ENCODE data around the gene B3GNT9. TPM values are rescaled to one million over a fixed set of nuclear protein-coding genes. Genes with fewer than 3 reads are reported as not detected.
"Not testable (repeated sequence)": the region's sequence is repeated elsewhere in the genome, so short reads cannot be mapped to it uniquely, and the experiment has no call there.

Gene B3GNT9
- total RNA-seq, 1 donor: 9.2 TPM

- DNase-seq (ENCODE audit: low read depth in 2 of 3, low spot score in 2 of 3): no peak
Measured at GRCh38 chr16:67154578-67155294, 3.9 kb upstream of the B3GNT9 start.

- DNase-seq (ENCODE audit: low read depth in 2 of 3, low spot score in 2 of 3): no peak
Measured at GRCh38 chr16:67151431-67152097, 766 bp upstream of the B3GNT9 start.

DNA sequence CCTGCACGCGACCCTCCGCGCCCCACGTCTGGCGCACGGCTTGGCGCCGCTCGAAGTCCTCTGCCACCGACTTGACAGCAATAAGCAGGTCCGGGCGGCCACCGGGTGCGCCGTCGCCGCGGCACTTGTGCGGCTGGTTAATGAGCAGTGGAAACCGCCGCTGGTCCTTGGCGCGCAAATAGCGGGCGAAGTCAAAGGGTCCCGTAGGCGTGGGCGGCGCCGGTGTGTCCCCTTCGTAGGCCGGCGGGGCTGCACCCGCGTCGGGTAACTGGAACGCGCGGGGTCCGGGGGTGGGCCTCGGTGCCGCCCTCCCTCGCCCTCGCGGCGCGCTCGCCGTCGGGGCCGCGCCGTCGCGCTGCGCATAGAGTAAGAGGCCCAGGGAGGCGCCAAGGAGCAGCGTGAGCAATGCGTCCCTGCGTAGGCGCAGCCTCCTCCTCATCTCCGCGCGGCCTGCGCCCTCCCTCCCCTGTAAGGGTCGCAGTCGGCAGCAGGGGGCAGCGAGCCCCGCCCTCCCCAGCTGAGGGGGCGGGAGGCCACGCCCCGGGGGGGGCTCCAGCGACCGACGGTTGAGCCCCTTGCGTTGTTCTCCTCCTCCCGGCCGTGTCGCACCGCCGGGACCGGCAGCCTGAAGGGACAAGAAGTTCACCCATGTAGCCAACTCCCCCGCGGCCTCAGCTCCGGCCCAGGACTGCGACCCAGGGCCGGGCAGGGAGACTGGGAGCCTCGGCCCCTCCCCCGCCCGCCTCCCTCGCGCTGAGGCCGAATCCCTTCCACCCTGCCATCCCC lies 558 bp downstream of the B3GNT9 start:
- peak in 2 of 3 donors; percentile 70 to 80 for DNase-seq (ENCODE audit: low read depth in 2 of 3, low spot score in 2 of 3)

DNA sequence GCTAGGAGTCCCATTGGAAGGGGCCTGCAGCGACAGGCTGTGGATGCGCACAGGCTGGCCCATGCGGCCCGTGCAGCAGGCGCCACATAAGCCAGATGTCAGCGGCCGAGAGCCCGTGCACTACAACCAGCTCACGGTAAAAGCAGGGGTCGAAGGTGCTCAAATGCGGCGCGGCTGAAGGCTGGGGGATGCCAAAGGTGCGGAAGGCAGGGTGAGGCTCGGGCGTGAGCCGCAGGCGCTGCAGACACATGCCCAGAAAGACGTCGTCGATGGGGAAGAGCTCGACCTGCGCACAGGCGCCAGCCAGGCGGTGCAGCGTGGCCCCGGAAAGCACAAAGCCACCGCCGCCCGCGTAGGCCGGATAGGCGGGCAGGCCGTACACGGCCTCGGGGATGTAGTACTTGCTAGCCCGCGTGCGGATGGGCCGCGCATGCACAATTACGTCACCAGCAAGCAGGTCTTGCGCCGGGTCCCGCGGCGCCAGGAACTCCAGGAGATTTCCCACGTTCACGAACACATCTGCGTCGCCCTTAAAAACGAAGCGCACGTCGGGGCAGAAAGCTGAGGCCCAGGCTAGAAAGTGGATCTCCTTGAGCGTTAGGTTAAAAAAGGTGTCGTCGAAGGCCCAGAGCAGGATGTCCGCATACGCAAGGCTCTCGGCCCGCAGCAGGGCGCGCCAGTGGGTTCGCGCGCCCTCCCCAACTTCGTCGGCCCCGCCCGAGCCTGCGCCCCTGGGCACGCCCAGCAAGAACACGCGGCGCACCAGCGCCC lies 1.3 kb downstream of the B3GNT9 start:
- no peak for DNase-seq (ENCODE audit: low read depth in 2 of 3, low spot score in 2 of 3)

DNA sequence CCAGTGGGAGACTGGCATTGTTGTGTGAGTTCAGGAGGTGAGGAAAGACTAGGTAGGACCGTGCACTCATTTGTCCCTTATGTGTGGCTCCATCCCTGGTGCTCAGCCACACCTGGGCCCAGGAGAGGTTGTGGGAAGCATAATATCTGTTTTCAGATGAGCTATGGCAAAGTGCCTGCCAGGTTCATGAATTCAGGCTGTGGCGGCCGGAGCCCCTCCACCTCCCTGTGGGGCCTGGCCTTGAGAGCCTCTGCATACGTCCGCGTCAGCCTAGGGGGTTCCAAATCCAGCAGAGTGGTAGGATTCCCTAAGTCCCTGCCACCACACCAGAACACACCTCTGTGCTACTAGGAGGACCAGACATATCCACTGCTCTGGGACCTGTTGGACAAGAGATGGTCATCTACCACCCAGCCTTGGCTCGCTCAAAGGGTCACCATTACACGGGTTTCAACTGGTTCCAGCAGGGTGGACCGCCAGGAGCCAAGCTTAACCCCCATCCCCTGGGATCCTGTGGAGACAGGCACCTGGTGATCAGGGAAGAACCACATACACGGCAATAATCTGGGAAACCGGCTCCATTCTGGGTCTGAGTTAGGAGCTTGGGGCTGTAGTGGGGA lies 2.0 kb downstream of the B3GNT9 start:
- DNase-seq (ENCODE audit: low read depth in 2 of 3, low spot score in 2 of 3): no peak

DNA sequence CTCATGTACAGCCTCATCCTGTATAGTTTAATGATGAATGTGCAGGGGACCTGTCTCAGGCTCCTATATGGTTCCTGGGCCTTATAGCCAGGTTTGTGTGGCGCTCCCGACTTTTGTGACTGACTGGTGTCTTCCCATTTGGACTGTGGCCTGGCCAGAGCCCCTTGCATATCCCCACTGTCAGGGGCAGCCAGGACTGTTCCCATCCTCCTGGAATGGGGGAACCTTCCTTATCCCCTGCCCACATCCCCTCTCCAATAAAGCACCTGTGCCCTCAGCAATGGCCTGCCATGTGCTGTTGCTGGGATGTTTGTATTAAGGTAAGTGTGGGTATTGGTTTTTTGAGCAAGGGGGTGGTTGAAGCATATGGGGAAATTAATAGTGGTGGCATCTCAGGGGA lies 2.6 kb downstream of the B3GNT9 start:
- no peak for DNase-seq (ENCODE audit: low read depth in 2 of 3, low spot score in 2 of 3)

GRCh38 chr16:67147437-67148140 lies 3.2 kb downstream of the B3GNT9 start:
- no peak for DNase-seq (ENCODE audit: low read depth in 2 of 3, low spot score in 2 of 3)

DNA sequence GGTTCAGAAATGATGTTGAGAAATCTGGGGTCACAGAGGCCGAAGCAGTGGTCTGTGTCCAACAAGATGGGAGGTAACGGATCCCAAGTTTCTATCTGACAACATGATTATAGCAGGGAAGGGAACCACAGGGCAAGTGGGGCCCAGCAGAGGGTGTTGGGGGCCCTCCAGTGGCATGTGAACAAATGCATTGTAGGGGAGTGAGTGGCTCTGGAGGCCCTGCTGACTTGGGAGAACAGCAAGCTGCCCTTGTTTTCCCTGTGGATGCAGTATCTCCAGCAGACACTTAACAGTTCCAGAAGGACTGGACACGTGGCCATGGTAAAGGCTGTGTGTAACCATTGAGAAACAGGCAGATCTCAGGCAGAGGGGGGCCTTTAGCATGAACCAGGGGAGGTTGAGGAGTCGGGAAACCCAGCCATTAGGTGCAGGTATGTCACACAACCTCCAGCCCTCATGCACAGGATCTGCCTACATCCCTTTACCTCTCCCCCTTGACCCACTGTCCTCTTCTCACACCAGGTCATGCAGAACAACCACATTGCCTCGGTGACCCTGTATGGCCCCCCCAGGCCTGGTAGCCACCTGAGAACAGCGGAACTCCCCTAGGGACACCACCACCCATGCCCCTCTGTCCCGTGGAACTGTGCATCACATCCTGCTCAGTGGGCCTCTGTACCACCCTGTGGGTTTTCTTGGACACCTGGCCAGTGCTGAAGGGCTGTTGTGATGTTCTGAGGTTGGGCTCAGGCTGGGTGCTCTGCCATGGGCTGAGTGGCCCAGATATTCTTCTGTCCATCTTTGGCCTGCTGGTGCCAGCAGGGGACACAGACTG lies 4.1 kb downstream of the B3GNT9 start:
- no peak for DNase-seq (ENCODE audit: low read depth in 2 of 3, low spot score in 2 of 3)

DNA sequence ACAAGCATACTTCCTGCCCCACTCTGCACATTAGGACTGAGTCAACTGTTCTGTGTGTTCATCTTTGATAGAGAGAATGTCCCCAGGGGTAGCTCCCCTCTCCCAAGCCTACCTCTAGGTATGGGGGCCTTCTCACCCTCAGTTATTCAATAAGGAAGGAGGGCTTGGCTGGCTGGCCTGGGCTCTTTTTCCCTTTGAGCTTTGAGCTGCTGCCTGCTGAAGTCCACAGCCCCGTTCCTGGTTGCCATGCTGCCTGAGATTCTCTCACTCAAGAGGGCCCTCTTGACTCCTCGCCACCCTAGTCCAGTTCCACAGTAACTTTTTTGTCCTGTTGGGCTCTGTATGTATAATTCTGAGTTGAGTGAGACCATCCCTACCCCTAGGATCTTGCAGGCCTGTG lies 5.1 kb downstream of the B3GNT9 start:
- no peak for DNase-seq (ENCODE audit: low read depth in 2 of 3, low spot score in 2 of 3)

DNA sequence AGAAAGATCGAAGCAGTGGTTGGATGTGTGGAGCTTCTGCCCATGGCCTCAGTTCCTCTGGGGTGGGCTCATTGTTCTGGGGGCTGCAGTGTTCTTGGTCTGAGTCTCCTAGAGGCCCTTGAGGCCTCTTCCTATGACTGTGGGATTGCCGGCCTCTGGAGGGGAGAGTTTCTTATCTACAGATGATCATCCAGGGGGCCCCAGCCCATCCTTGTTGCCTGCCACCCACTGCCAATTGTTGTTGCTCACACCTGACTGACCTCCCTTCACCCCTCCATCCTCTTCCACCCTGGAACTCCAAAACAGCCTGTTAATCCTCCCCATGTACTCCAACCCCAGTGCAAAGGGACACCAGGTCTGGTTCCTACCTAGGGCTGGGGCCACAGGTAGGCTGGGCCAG lies 5.9 kb downstream of the B3GNT9 start:
- DNase-seq (ENCODE audit: low read depth in 2 of 3, low spot score in 2 of 3): no peak

- no peak for DNase-seq (ENCODE audit: low read depth in 2 of 3, low spot score in 2 of 3)
Measured at GRCh38 chr16:67142342-67142741, 8.5 kb downstream of the B3GNT9 start.

- no peak for DNase-seq (ENCODE audit: low read depth in 2 of 3, low spot score in 2 of 3)
Measured at GRCh38 chr16:67141391-67141790, 9.4 kb downstream of the B3GNT9 start.

- DNase-seq (ENCODE audit: low read depth in 2 of 3, low spot score in 2 of 3): no peak
Measured at GRCh38 chr16:67137605-67138004, 13.2 kb downstream of the B3GNT9 start.

- no peak for DNase-seq (ENCODE audit: low read depth in 2 of 3, low spot score in 2 of 3)
Measured at GRCh38 chr16:67129422-67129821, 21.4 kb downstream of the B3GNT9 start.

GRCh38 chr16:67128887-67129286 lies 21.9 kb downstream of the B3GNT9 start:
- no peak for DNase-seq (ENCODE audit: low read depth in 2 of 3, low spot score in 2 of 3)

DNA sequence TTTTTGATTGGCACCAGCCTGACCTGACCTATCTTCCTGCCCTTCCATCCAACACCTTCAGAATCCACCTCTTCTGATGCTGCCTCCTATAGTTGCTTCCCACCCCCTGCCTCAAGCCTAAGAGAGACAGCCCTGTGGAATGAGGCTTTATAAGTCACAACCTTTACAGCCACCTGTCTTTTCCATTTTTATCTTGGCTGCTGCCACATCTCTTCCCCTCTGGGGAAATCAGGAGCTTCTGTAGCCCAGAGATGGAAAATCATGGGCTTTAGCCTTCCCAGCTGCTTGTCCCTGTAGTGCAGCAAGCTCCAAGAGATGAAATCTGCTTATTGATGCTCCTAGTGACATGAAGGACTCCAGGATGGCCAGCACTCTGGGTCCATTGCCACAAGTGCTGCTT lies 22.4 kb downstream of the B3GNT9 start:
- DNase-seq (ENCODE audit: low read depth in 2 of 3, low spot score in 2 of 3): no peak

GRCh38 chr16:67122799-67123198 lies 28.0 kb downstream of the B3GNT9 start:
- DNase-seq (ENCODE audit: low read depth in 2 of 3, low spot score in 2 of 3): not testable (repeated sequence)

- no peak for DNase-seq (ENCODE audit: low read depth in 2 of 3, low spot score in 2 of 3)
Measured at GRCh38 chr16:67120025-67120424, 30.8 kb downstream of the B3GNT9 start.

DNA sequence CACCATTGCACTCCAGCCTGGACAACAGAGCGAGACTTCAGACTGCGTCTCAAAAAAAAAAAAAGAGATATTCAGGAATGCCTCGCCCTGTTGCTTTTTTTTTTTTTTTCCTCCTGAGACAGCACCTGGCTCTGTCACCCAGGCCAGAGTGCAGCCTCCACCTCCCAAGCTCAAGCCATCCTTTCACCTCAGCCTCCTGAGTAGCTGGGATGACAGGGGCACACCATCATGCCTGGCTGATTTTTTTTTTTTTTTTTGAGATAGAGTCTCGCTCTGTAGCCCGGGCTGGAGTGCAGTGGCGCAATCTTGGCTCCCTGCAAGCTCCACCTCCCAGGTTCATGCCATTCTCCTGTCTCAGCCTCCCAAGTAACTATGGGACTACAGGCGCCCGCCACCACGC lies 33.1 kb downstream of the B3GNT9 start:
- no peak for DNase-seq (ENCODE audit: low read depth in 2 of 3, low spot score in 2 of 3)

Data from hematopoietic multipotent progenitor cell (in vitro differentiated cells).